BLaER1 treated with 17β-estradiol and CSF1 and Interleukin-3, amounts not matched to agents 10 nM and 100 nM (cell line): ENCODE results near the gene UBQLN4.

Experiments
- H3K27ac ChIP-seq, 11 experiments: shearing (Covaris generic); formaldehyde crosslinking; 2 replicates each; pipeline ENCODE4 v1.8.1; 2022
- H3K27me3 ChIP-seq, 11 experiments: shearing (Covaris generic); formaldehyde crosslinking; 2 replicates each; pipeline ENCODE4 v1.8.1; 2022
- H3K36me3 ChIP-seq, 11 experiments: shearing (Covaris generic); formaldehyde crosslinking; 2 replicates each; pipeline ENCODE4 v1.8.1; 2022
- H3K4me1 ChIP-seq, 10 experiments: shearing (Covaris generic); formaldehyde crosslinking; 2 replicates each; pipeline ENCODE4 v1.8.1; 2022
- H3K4me2 ChIP-seq, 11 experiments: shearing (Covaris generic); formaldehyde crosslinking; 2 replicates each; pipeline ENCODE4 v1.8.1; 2022
- H3K4me3 ChIP-seq, 10 experiments: shearing (Covaris generic); formaldehyde crosslinking; 2 replicates each; pipeline ENCODE4 v1.8.1; 2022
- H3K9ac ChIP-seq, 11 experiments: shearing (Covaris generic); formaldehyde crosslinking; 2 replicates each; pipeline ENCODE4 v1.8.1; 2022
- H3K9me3 ChIP-seq, 11 experiments: shearing (Covaris generic); formaldehyde crosslinking; replicated peaks in 1 of 11; 2 replicates each; pipeline ENCODE4 v1.8.1; 2022
- H4K20me1 ChIP-seq, 11 experiments: shearing (Covaris generic); formaldehyde crosslinking; 2 replicates each; pipeline ENCODE4 v1.8.1; 2022
- Cebpa-rat ChIP-seq, 11 experiments: shearing (Covaris generic); IDR thresholded peaks; 2 replicates each; pipeline ENCODE4 v1.8.1; 2022

Gene UBQLN4

DNA sequence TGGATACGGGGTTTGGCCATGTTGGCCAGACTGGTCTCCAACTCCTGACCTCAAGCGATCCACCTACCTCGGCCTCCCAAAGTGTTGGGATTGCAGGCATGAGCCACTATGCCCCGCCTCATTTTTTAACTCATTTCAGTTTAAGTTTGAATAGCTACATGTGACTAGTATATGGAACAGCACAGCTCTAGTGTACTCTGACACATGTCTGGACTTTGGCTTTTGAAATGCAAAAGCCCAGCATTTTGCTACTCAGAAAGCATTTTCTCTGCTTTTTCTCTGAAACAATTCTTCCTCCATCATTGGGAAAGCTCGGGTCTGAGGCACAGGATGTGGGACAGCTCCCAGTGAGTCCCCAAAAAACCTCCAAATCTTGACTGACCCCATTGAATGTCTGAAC, 28.8 kb downstream of the UBQLN4 start:
- no peak for TF ChIP-seq Cebpa-rat (IDR thresholded peaks at IDR 0.05)
- H3K36me3 ChIP-seq = peaks cover 0 to 1% (median 0%) of the 10 kb centered on the region in 11 experiments; a peak in 3 of 22 replicates
- H3K9me3 ChIP-seq = no peaks in the 10 kb centered on the region
- H3K27me3 ChIP-seq = no peaks in the 10 kb centered on the region; a peak in 2 of 22 replicates
- no peak overlapping the region for H3K4me3 ChIP-seq
- H3K27ac ChIP-seq = no peak overlapping the region
- H3K4me1 ChIP-seq = peaks cover 3 to 10% (median 8%) of the 10 kb centered on the region in 10 experiments
- no peak overlapping the region for H3K4me2 ChIP-seq
- peaks cover 0 to 5% (median 0%) of the 10 kb centered on the region in 11 experiments; a peak in 5 of 22 replicates for H4K20me1 ChIP-seq
- no peak overlapping the region for H3K9ac ChIP-seq

DNA sequence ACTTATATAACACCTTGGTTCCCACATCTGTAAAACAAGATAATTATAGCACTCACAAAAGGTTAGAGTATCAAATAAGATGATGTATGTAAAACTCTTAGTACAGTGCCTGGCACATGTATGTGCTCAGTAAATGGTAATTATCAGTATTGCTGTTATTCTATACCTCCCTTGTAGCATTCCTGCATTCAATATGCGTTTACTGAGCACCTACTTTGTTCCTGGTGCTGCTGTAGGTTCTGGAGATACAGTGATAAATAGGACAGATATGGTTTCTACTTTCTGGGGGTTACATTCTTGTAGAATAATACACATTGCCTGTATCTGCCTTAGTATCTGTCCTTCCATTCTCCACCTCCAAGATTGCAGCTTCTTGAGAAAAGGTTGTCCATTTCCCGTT, 31.6 kb downstream of the UBQLN4 start:
- Histone ChIP-seq H3K9ac (no peak overlapping the region), H3K9me3 (no peaks in the 10 kb centered on the region), H3K4me3 (no peak overlapping the region), H3K4me1 (peaks cover 13 to 24% (median 19%) of the 10 kb centered on the region in 10 experiments), H3K27me3 (no peaks in the 10 kb centered on the region; a peak in 2 of 22 replicates), H4K20me1 (peaks cover 0 to 29% (median 5%) of the 10 kb centered on the region in 11 experiments; a peak in 9 of 22 replicates), H3K36me3 (peaks cover 21 to 30% (median 28%) of the 10 kb centered on the region in 11 experiments), H3K4me2 (0 out of 22 replicates have a peak overlapping the region, but pooled peaks of 1 of the 11 experiments have one; percentile 7), H3K27ac (no peak overlapping the region)
- TF ChIP-seq Cebpa-rat (IDR thresholded peaks at IDR 0.05) = no peak

GRCh38 chr1:156021093-156021428, 32.5 kb downstream of the UBQLN4 start:
- Histone ChIP-seq H3K4me2 (peak overlapping the region; percentile 53 to 83 (median 69)), H4K20me1 (peaks cover 0 to 33% (median 7%) of the 10 kb centered on the region in 11 experiments; a peak in 9 of 22 replicates), H3K9ac (peak overlapping the region; percentile 73 to 89 (median 86); a peak in 14 of 22 replicates), H3K4me3 (peak overlapping the region; percentile 75 to 88 (median 82)), H3K27ac (peak overlapping the region in 2 of 11 experiments; percentile 68 to 69; a peak in 3 of 22 replicates), H3K36me3 (peaks cover 30 to 39% (median 37%) of the 10 kb centered on the region in 11 experiments), H3K4me1 (peaks cover 13 to 29% (median 20%) of the 10 kb centered on the region in 10 experiments), H3K27me3 (no peaks in the 10 kb centered on the region; a peak in 2 of 22 replicates), H3K9me3 (no peaks in the 10 kb centered on the region)
- TF ChIP-seq Cebpa-rat (IDR thresholded peaks at IDR 0.05) = no peak

DNA sequence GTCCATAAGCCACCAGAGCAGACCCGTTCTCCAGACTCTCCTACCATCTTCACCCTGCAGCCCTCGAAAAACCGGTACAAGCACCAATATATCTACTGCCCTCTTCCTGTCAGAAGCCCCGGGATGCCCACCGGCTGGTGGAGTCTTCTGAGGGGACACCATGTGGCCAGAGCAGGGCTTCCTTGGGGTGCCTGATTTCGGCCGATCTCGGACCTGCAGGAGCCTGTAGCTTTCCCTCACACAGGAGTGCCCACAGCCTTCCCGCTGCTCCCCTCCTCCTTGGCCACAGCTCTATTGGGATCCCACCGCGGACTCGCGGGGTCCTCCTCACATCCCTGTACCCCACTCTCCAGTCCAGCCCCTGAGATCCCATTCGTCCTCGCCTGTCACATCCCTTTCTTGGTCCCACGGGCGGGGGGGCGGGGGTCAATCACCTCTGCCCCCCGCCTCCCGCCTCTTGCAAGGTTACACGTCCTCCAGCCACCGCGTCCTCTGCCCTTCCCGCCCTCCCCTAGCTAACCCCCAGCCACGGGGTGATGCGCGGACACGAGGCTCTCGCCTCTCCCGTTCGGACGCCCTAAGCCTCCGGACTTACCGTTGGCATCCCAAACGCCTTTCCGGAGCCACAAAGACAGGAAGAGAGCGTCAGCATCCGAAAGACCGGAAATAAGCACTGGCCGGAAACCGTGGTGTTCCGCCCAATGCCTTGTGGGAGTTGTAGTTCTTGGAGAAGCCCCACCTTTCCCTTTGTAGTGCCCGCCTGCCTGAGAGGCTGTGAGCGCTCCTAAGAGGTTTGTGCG, 33.1 kb downstream of the UBQLN4 start, which contains the start of gene SSR2:
Gene SSR2 (minus strand): TSS at position 659 of the 800 bp plus-strand sequence. CDS start 784 bp downstream, outside the sequence.
- no peaks in the 10 kb centered on the region for H3K9me3 ChIP-seq
- H3K9ac ChIP-seq = peak within 1 kb of the TSS; percentile 73 to 89 (median 86)
- peaks cover 13 to 29% (median 20%) of the 10 kb centered on the region in 10 experiments for H3K4me1 ChIP-seq
- H3K4me3 ChIP-seq = peak within 1 kb of the TSS; percentile 75 to 88 (median 82)
- H4K20me1 ChIP-seq = peaks cover 0 to 33% (median 7%) of the 10 kb centered on the region in 11 experiments; a peak in 9 of 22 replicates
- no peaks in the 10 kb centered on the region; a peak in 2 of 22 replicates for H3K27me3 ChIP-seq
- peak within 1 kb of the TSS; percentile 82 to 98 (median 92) for H3K4me2 ChIP-seq
- peaks cover 36 to 45% (median 43%) of the 10 kb centered on the region in 11 experiments for H3K36me3 ChIP-seq
- no peak for TF ChIP-seq Cebpa-rat (IDR thresholded peaks at IDR 0.05)
- peak within 1 kb of the TSS; percentile 37 to 80 (median 69); a peak in 19 of 22 replicates for H3K27ac ChIP-seq

- H3K9me3 ChIP-seq = no peaks in the 10 kb centered on the region
- H4K20me1 ChIP-seq = peaks cover 0 to 35% (median 7%) of the 10 kb centered on the region in 11 experiments; a peak in 11 of 22 replicates
- peak overlapping the region; percentile 82 to 98 (median 92) for H3K4me2 ChIP-seq
- H3K4me1 ChIP-seq = peaks cover 13 to 29% (median 20%) of the 10 kb centered on the region in 10 experiments
- H3K4me3 ChIP-seq = peak overlapping the region; percentile 75 to 88 (median 82)
- peaks cover 41 to 50% (median 48%) of the 10 kb centered on the region in 11 experiments for H3K36me3 ChIP-seq
- H3K9ac ChIP-seq = peak overlapping the region; percentile 73 to 89 (median 86)
- TF ChIP-seq Cebpa-rat (IDR thresholded peaks at IDR 0.05) = no peak
- no peaks in the 10 kb centered on the region; a peak in 2 of 22 replicates for H3K27me3 ChIP-seq
- H3K27ac ChIP-seq = peak overlapping the region; percentile 37 to 80 (median 69); a peak in 18 of 22 replicates
These were observed 33.7 kb downstream of the UBQLN4 start for GRCh38 chr1:156019946-156020292.

GRCh38 chr1:156014829-156015228, 38.8 kb downstream of the UBQLN4 start:
- Histone ChIP-seq H4K20me1 (peaks cover 2 to 72% (median 33%) of the 10 kb centered on the region in 11 experiments; a peak in 16 of 22 replicates), H3K27me3 (no peaks in the 10 kb centered on the region), H3K9ac (0 out of 22 replicates have a peak overlapping the region, but pooled peaks of 1 of the 11 experiments have one; percentile 25), H3K4me2 (no peak overlapping the region), H3K9me3 (no peaks in the 10 kb centered on the region), H3K36me3 (peaks cover 92 to 100% (median 99%) of the 10 kb centered on the region in 11 experiments), H3K4me3 (no peak overlapping the region), H3K27ac (no peak overlapping the region), H3K4me1 (peaks cover 8 to 22% (median 12%) of the 10 kb centered on the region in 10 experiments)
- no peak for TF ChIP-seq Cebpa-rat (IDR thresholded peaks at IDR 0.05)

DNA sequence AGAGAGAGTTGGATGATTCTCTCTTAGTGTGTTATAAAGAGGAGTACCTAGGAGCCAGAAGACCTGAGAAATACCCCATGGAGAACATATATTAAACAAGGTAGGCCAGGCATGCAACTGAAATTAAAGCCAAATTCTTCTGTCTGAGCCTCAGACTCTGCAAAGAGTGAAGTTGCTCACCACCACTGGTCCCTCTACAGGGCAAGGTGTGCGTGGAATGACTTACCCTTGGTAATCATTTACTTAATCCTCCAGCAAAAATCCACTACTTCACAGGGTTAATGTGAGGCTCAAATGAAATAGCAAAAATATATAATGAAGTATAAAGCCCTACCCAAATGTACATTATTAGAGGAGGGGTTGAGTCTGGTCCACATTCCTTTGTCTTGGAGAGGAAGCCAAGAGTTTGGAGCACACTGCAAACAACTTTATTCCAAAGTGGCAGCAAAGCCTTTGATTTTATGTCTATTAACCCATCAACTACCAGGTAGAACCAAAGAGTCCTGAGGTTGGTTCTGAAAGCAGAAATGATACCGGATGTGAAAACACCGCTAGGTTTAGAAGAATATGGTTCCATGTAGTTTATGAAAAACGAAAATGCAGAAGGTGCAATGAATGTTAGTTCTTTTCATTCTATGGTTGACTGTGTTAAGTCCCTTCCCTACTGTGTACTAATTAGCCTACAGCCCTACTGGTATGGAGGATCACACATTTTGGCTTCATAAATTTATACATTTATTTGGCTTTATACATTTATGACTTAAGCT, 41.4 kb downstream of the UBQLN4 start:
- no peak overlapping the region for H3K4me3 ChIP-seq
- no peak overlapping the region for H3K4me2 ChIP-seq
- TF ChIP-seq Cebpa-rat (IDR thresholded peaks at IDR 0.05) = no peak
- peaks cover 90 to 99% (median 95%) of the 10 kb centered on the region in 11 experiments for H3K36me3 ChIP-seq
- H3K27ac ChIP-seq = no peak overlapping the region
- H3K9me3 ChIP-seq = no peaks in the 10 kb centered on the region
- no peak overlapping the region for H3K9ac ChIP-seq
- H3K4me1 ChIP-seq = peaks cover 0 to 8% (median 0%) of the 10 kb centered on the region in 10 experiments; a peak in 5 of 20 replicates
- no peaks in the 10 kb centered on the region for H3K27me3 ChIP-seq
- peaks cover 0 to 72% (median 37%) of the 10 kb centered on the region in 11 experiments; a peak in 15 of 22 replicates for H4K20me1 ChIP-seq

GRCh38 chr1:156009404-156009803, 44.2 kb downstream of the UBQLN4 start:
- Histone ChIP-seq H3K4me1 (peaks cover 0 to 23% (median 12%) of the 10 kb centered on the region in 10 experiments; a peak in 17 of 20 replicates), H4K20me1 (peaks cover 0 to 57% (median 27%) of the 10 kb centered on the region in 11 experiments; a peak in 15 of 22 replicates), H3K9ac (no peak overlapping the region; a peak in 1 of 22 replicates), H3K36me3 (peaks cover 68 to 77% (median 74%) of the 10 kb centered on the region in 11 experiments), H3K27ac (no peak overlapping the region), H3K9me3 (no peaks in the 10 kb centered on the region), H3K4me2 (no peak overlapping the region), H3K27me3 (no peaks in the 10 kb centered on the region), H3K4me3 (no peak overlapping the region)
- no peak for TF ChIP-seq Cebpa-rat (IDR thresholded peaks at IDR 0.05)
